Body of pancreas (tissue), 4 donors: Measurements from ENCODE around the gene UGT1A5. TPM values are rescaled to one million over a fixed set of nuclear protein-coding genes. Genes with fewer than 3 reads are reported as not detected.

Experiments used
- ATAC-seq: fragments of 150-250 bp; one replicate; pipeline ENCODE4 v1.9.1; 2016
- DNase-seq, 4 donors: peaks; one replicate each; pipeline ENCODE4 v3.0.0-alpha.2; 2019
- H3K27ac ChIP-seq, 4 donors: fragments of 200-600 bp; sonication (generic); 1 replicate in 3 of 4; 2 replicates in 1 of 4; pipeline versions ENCODE4 v1.5.1 to v1.6.1; 2016 to 2019; ENCODE audit warnings: mild to moderate bottlenecking in 1 of 4, mixed read lengths in 1 of 4, moderate library complexity in 1 of 4
- H3K27me3 ChIP-seq, 2 donors: fragments of 200-600 bp; sonication (generic); one replicate each; pipeline ENCODE4 v1.6.0; 2016; ENCODE audit warnings: mild to moderate bottlenecking in 1 of 2
- H3K36me3 ChIP-seq, 2 donors: fragments of 200-600 bp; sonication (generic); replicated peaks in 1 of 2; 2 replicates each; pipeline ENCODE4 v1.5.1; 2016; ENCODE audit warnings: low read depth in 2 of 2; ENCODE audit not compliant: insufficient read depth in 1 of 2
- H3K4me1 ChIP-seq: fragments of 200-600 bp; sonication (generic); one replicate; pipeline ENCODE4 v1.6.0; 2016
- H3K4me3 ChIP-seq, 2 donors: fragments of 200-600 bp; sonication (generic); 1 replicate in 1 of 2; 2 replicates in 1 of 2; pipeline ENCODE4 v1.5.1; 2016 to 2019
- H3K9me3 ChIP-seq, 3 donors: fragments of 200-600 bp; sonication (generic); 1 replicate in 2 of 3; 2 replicates in 1 of 3; pipeline ENCODE4 v1.5.1; 2016
- CTCF ChIP-seq, 7 experiments: fragments of 450-650 bp in 4 of 7; fragments of 200-600 bp in 3 of 7; sonication (generic) in 3 of 7; IDR thresholded peaks; one replicate each; pipeline ENCODE4 v1.5.1; 2016 to 2019; ENCODE audit warnings: antibody characterized with exemption in 7 of 7
- POLR2A ChIP-seq, 3 donors: fragments of 450-650 bp; IDR thresholded peaks; one replicate each; pipeline ENCODE4 v1.6.1; 2016; ENCODE audit warnings: antibody characterized with exemption in 3 of 3, mild to moderate bottlenecking in 2 of 3
- WGBS, 2 donors: methylation state at CpG; one replicate each; pipeline ENCODE4 v1.1.5; 2017; 5-methylcytosine and 5-hydroxymethylcytosine counted together
- intact Hi-C: fragments of 100-400 bp; cut with DNase I; formaldehyde crosslinking; loops from one replicate; pipeline ENCODE4 v1.15.1; 2023
- total RNA-seq, 2 donors: library from RNA; depleted of rRNA; stranded (reverse); fragments of >200 nt; gene quantifications; one replicate each; pipeline ENCODE4 v1.1.0, GENCODE V29; 2016

UGT1A5 gene
- total RNA-seq, 2 donors from 2014 or later, result not detected

- Histone ChIP-seq H3K27ac (no peak overlapping the region), H3K36me3 (no peaks in the 10 kb centered on the region), H3K4me3 (no peak overlapping the region), H3K9me3 (no peaks in the 10 kb centered on the region), H3K27me3 (no peaks in the 10 kb centered on the region), H3K4me1 (no peaks in the 10 kb centered on the region)
- 70 to 80% methylated on average over 3 to 16 of the region's 18 CpGs for WGBS, 2 donors
- ATAC-seq, result no peak
- TF ChIP-seq POLR2A (IDR thresholded peaks at IDR 0.05) (no peak), CTCF (IDR thresholded peaks at IDR 0.05) (no peak)
- peak in 2 of 4 donors; percentile 4 to 5 for DNase-seq
- intact Hi-C loops, result no loop called here
Measured at GRCh38 chr2:233819884-233820773, 107.4 kb downstream of the UGT1A5 start.

DNA sequence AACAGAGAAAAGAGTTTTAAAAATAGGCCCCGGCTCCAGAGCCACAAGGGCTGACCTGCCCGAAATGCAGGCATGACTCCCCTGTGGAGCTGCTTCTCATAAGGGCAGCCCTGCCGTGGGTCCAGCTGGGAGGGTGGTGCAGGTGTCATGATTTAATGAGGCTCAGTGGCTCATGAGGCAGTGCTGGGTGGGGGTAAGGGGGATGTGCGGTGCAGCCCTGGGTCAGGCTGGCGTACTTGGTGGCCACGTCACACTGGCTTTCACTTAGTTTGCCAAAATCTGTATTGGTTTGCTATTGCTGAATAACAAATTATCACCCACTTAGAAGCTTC lies 108.0 kb downstream of the UGT1A5 start:
- WGBS, 2 donors, result 77 to 80% methylated on average over 6 of the region's 6 CpGs
- TF ChIP-seq CTCF (IDR thresholded peaks at IDR 0.05) (no peak), POLR2A (IDR thresholded peaks at IDR 0.05) (no peak)
- Histone ChIP-seq H3K27me3 (no peaks in the 10 kb centered on the region), H3K36me3 (no peaks in the 10 kb centered on the region), H3K27ac (no peak overlapping the region), H3K9me3 (no peaks in the 10 kb centered on the region), H3K4me3 (no peak overlapping the region), H3K4me1 (no peaks in the 10 kb centered on the region)
- DNase-seq (no peak), ATAC-seq (no peak)
- intact Hi-C loops, result no loop called here

DNA sequence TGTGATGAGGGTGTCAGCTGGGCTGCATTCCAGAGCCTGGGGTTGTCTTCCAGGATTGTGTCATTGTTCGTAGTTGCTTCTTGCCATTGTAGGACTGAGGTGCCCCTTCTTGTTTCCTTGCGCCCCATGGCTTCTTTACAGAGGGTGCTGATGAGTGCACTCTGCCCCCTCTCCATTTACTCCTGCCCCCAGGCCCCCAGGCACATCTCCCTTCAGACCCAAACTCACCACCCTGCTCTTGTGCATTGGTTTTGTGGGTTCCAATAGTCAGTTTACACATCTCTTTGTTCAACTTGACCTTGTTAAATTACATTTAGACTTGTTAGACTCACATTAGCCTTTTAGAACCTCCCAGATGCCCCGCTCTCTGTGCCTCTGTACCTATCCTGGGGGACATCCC lies 108.5 kb downstream of the UGT1A5 start:
- no peak overlapping the region for H3K27ac ChIP-seq
- DNase-seq, result no peak
- no peak for ATAC-seq
- H3K36me3 ChIP-seq, result no peaks in the 10 kb centered on the region
- TF ChIP-seq CTCF (IDR thresholded peaks at IDR 0.05), result no peak
- no peak for TF ChIP-seq POLR2A (IDR thresholded peaks at IDR 0.05)
- H3K9me3 ChIP-seq, result no peaks in the 10 kb centered on the region
- H3K4me1 ChIP-seq, result no peaks in the 10 kb centered on the region
- intact Hi-C loops, result no loop called here
- H3K27me3 ChIP-seq, result no peaks in the 10 kb centered on the region
- no peak overlapping the region for H3K4me3 ChIP-seq
- WGBS, 2 donors, result 83 to 90% methylated on average over 3 of the region's 3 CpGs

- WGBS, 2 donors, result 84 to 89% methylated on average over 6 to 8 of the region's 8 CpGs
- Histone ChIP-seq H3K27me3 (no peaks in the 10 kb centered on the region), H3K9me3 (no peaks in the 10 kb centered on the region), H3K36me3 (no peaks in the 10 kb centered on the region), H3K4me3 (no peak overlapping the region), H3K27ac (no peak overlapping the region), H3K4me1 (no peaks in the 10 kb centered on the region)
- DNase-seq (no peak), ATAC-seq (no peak)
- intact Hi-C loops, result no loop called here
- TF ChIP-seq POLR2A (IDR thresholded peaks at IDR 0.05) (no peak), CTCF (IDR thresholded peaks at IDR 0.05) (no peak)
Measured at GRCh38 chr2:233821709-233822100, 109.0 kb downstream of the UGT1A5 start.
